Gastrocnemius medialis (tissue), 4 donors: Measurements from ENCODE around the gene STYK1. TPM values are rescaled to one million over a fixed set of nuclear protein-coding genes. Genes with fewer than 3 reads are reported as not detected.

Experiments
- ATAC-seq, 2 donors: fragments of 150-250 bp; one replicate each; pipeline ENCODE4 v1.9.1; 2016
- DNase-seq, 2 donors: peaks; one replicate each; pipeline ENCODE4 v3.0.0-alpha.2; 2019
- H3K27ac ChIP-seq, 4 donors: fragments of 200-600 bp; sonication (generic); 1 replicate in 1 of 4; 2 replicates in 3 of 4; pipeline ENCODE4 v1.5.1; 2016 to 2018; ENCODE audit warnings: mild to moderate bottlenecking in 2 of 4, moderate library complexity in 1 of 4
- H3K27me3 ChIP-seq, 3 donors: fragments of 200-600 bp; sonication (generic) in 2 of 3; 1 replicate in 1 of 3; 2 replicates in 2 of 3; pipeline versions ENCODE4 v1.5.1 to v1.6.0; 2016 to 2019; ENCODE audit warnings: mild to moderate bottlenecking in 1 of 3, moderate library complexity in 1 of 3
- H3K36me3 ChIP-seq, 2 donors: fragments of 200-600 bp; sonication (generic) in 1 of 2; one replicate each; pipeline ENCODE4 v1.5.1; 2017 to 2018
- H3K4me1 ChIP-seq, 2 donors: fragments of 200-600 bp; sonication (generic) in 1 of 2; one replicate each; pipeline ENCODE4 v1.5.1; 2016 to 2017; ENCODE audit warnings: mild to moderate bottlenecking in 2 of 2
- H3K4me3 ChIP-seq, 4 donors: fragments of 200-600 bp; sonication (generic) in 3 of 4; 1 replicate in 1 of 4; 2 replicates in 3 of 4; pipeline ENCODE4 v1.5.1; 2016 to 2019; ENCODE audit warnings: mild to moderate bottlenecking in 2 of 4
- H3K9me3 ChIP-seq, 3 donors: fragments of 200-600 bp; sonication (generic) in 2 of 3; 1 replicate in 1 of 3; 2 replicates in 2 of 3; pipeline ENCODE4 v1.5.1; 2016 to 2019
- CTCF ChIP-seq, 5 experiments: fragments of 450-650 bp in 3 of 5; fragments of 200-600 bp in 2 of 5; sonication (generic) in 2 of 5; IDR thresholded peaks in 4 of 5; conservative IDR thresholded peaks in 1 of 5; 1 replicate in 4 of 5; 2 replicates in 1 of 5; pipeline ENCODE4 v1.5.1; 2016 to 2019; ENCODE audit warnings: antibody characterized with exemption in 5 of 5, mild to moderate bottlenecking in 3 of 5, moderate library complexity in 3 of 5
- POLR2A ChIP-seq, 2 donors: fragments of 450-650 bp; IDR thresholded peaks; one replicate each; pipeline ENCODE4 v1.6.1; 2017; ENCODE audit warnings: antibody characterized with exemption in 2 of 2, mild to moderate bottlenecking in 2 of 2, moderate library complexity in 2 of 2
- in situ Hi-C, 4 donors: fragments of 200-750 bp; cut with MboI; loops; one replicate each; pipeline versions ENCODE4 v1.15.0 to v1.8.0; 2017; ENCODE audit warnings: low sequenced_read_pairs in 4 of 4
- intact Hi-C: fragments of 100-400 bp; cut with DNase I; formaldehyde crosslinking; loops from one replicate; pipeline ENCODE4 v1.15.1; 2023; ENCODE audit warnings: low total_unique reads
- total RNA-seq, 4 donors: library from RNA; depleted of rRNA; stranded (reverse); fragments of >200 nt; gene quantifications; one replicate each; pipeline versions ENCODE4 v1.1.0 to v1.2.3, GENCODE V29; 2016

STYK1 gene
- total RNA-seq, 4 donors from 2014 or later, result 0.12 TPM; not detected in 3

- Histone ChIP-seq H3K9me3 (no peaks in the 10 kb centered on the region), H3K4me1 (no peaks in the 10 kb centered on the region), H3K27ac (no peak overlapping the region), H3K36me3 (no peaks in the 10 kb centered on the region), H3K27me3 (no peaks in the 10 kb centered on the region), H3K4me3 (no peak overlapping the region)
- DNase-seq (no peak), ATAC-seq (no peak)
- intact Hi-C loops, result no loop called here
- in situ Hi-C loops, result loop anchor here in 1 of 4 donors (25.0 kb wide), 1 partner anchor 849 kb away; no protein-coding TSS in a partner anchor
- TF ChIP-seq POLR2A (IDR thresholded peaks at IDR 0.05) (no peak), CTCF (IDR thresholded peaks at IDR 0.05 in 4 of 5, conservative IDR thresholded peaks at IDR 0.05 in 1 of 5) (no peak)
These were observed 35.1 kb downstream of the STYK1 start for GRCh38 chr12:10638728-10639127.

GRCh38 chr12:10636611-10637010 lies 37.2 kb downstream of the STYK1 start:
- H3K36me3 ChIP-seq, result no peaks in the 10 kb centered on the region
- intact Hi-C loops, result no loop called here
- no peaks in the 10 kb centered on the region for H3K4me1 ChIP-seq
- in situ Hi-C loops, result loop anchor here in 1 of 4 donors (25.0 kb wide), 1 partner anchor 851 kb away; no protein-coding TSS in a partner anchor
- no peaks in the 10 kb centered on the region for H3K27me3 ChIP-seq
- ATAC-seq, result no peak
- no peak overlapping the region for H3K4me3 ChIP-seq
- no peak for TF ChIP-seq POLR2A (IDR thresholded peaks at IDR 0.05)
- TF ChIP-seq CTCF (IDR thresholded peaks at IDR 0.05 in 4 of 5, conservative IDR thresholded peaks at IDR 0.05 in 1 of 5), result no peak
- H3K27ac ChIP-seq, result no peak overlapping the region
- no peaks in the 10 kb centered on the region for H3K9me3 ChIP-seq
- DNase-seq, result no peak

- H3K27ac ChIP-seq, result no peak overlapping the region
- no peak for TF ChIP-seq CTCF (IDR thresholded peaks at IDR 0.05 in 4 of 5, conservative IDR thresholded peaks at IDR 0.05 in 1 of 5)
- TF ChIP-seq POLR2A (IDR thresholded peaks at IDR 0.05), result no peak
- no peaks in the 10 kb centered on the region for H3K9me3 ChIP-seq
- H3K27me3 ChIP-seq, result no peaks in the 10 kb centered on the region
- no peaks in the 10 kb centered on the region for H3K36me3 ChIP-seq
- no peak overlapping the region for H3K4me3 ChIP-seq
- ATAC-seq (no peak), DNase-seq (no peak)
- H3K4me1 ChIP-seq, result no peaks in the 10 kb centered on the region
- in situ Hi-C loops (loop anchor here in 1 of 4 donors (25.0 kb wide), 1 partner anchor 851 kb away; no protein-coding TSS in a partner anchor), intact Hi-C loops (no loop called here)
These were observed 37.7 kb downstream of the STYK1 start for GRCh38 chr12:10636124-10636523.

- intact Hi-C loops, result no loop called here
- Histone ChIP-seq H3K36me3 (no peaks in the 10 kb centered on the region), H3K27me3 (no peaks in the 10 kb centered on the region), H3K9me3 (no peaks in the 10 kb centered on the region), H3K4me3 (no peak overlapping the region), H3K27ac (no peak overlapping the region), H3K4me1 (no peaks in the 10 kb centered on the region)
- in situ Hi-C loops, result loop anchor here in 1 of 4 donors (25.0 kb wide), 1 partner anchor 852 kb away; no protein-coding TSS in a partner anchor
- no peak for TF ChIP-seq CTCF (IDR thresholded peaks at IDR 0.05 in 4 of 5, conservative IDR thresholded peaks at IDR 0.05 in 1 of 5)
- TF ChIP-seq POLR2A (IDR thresholded peaks at IDR 0.05), result no peak
- DNase-seq, result no peak
- ATAC-seq, result no peak
These were observed 38.5 kb downstream of the STYK1 start for GRCh38 chr12:10635306-10635705.

- Histone ChIP-seq H3K27me3 (no peaks in the 10 kb centered on the region), H3K4me1 (no peaks in the 10 kb centered on the region), H3K27ac (no peak overlapping the region), H3K4me3 (no peak overlapping the region), H3K36me3 (no peaks in the 10 kb centered on the region), H3K9me3 (no peaks in the 10 kb centered on the region)
- TF ChIP-seq POLR2A (IDR thresholded peaks at IDR 0.05) (no peak), CTCF (IDR thresholded peaks at IDR 0.05 in 4 of 5, conservative IDR thresholded peaks at IDR 0.05 in 1 of 5) (no peak)
- ATAC-seq (no peak), DNase-seq (no peak)
- intact Hi-C loops, result no loop called here
- in situ Hi-C loops, result loop anchor here in 1 of 4 donors (25.0 kb wide), 1 partner anchor 853 kb away; no protein-coding TSS in a partner anchor
These were observed 39.4 kb downstream of the STYK1 start for GRCh38 chr12:10634427-10634826.
